ENCODE measurements around the gene SLCO3A1. TPM values are rescaled to one million over a fixed set of nuclear protein-coding genes. Genes with fewer than 3 reads are reported as not detected.

The SLCO3A1 gene
- total RNA-seq, 1 donor from 2014 or later = 0.90 TPM

DNA sequence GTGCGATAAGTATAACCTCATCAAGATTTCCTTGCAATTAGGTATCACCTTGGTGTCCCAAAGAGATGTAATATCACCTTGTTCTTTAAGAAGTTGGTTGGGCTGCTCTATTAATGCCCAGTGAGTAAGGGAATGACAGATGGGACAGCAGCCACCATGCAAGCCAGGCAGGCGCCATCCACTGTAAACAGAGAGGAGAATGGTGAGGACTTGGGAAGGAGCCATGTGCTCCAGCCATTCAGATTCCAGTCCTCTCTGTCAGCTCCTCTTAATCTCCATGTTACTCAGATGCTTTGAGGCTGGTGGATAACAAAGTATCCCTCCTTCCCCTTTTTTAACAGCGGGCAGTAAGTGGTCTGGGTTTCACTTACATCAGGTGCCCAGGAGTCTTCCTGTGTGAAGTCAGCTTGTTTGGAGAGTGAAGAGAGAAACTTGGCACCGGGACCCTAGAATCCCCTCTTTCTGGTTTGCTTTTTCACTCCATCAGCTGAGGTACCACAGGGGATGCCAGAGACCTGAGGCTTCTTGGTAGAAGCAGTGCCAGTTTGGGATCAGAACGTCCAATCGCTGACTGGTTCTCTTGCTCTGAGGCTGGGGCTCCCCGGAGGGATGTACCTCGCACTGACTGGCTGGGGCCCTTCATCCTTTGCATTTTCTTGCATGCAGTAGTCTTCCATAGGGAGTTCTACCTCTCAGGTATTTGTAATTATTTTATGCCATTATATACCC lies 29.5 kb downstream of the SLCO3A1 start:
- DNase-seq (ENCODE audit: low read depth in 2 of 2) = no peak

DNA sequence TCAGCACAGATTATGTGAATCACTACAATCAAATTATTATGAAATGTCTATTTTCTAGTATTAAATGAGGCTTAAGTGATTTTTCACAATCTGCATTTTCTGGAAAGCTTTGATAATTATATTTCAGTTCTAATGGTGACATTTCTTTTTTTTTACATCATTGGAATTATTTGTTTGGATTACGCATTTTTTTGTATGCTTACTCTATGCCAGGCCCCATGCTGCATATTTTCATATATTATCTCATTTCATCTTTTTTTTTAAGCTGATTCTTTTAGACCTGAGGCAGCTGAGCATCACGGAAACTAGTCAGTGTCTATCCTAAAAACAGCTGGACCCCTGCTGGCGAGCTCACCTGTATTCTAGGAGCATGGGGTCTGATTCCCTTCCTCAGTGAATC lies 31.1 kb downstream of the SLCO3A1 start:
- DNase-seq (ENCODE audit: low read depth in 2 of 2) = no peak

DNA sequence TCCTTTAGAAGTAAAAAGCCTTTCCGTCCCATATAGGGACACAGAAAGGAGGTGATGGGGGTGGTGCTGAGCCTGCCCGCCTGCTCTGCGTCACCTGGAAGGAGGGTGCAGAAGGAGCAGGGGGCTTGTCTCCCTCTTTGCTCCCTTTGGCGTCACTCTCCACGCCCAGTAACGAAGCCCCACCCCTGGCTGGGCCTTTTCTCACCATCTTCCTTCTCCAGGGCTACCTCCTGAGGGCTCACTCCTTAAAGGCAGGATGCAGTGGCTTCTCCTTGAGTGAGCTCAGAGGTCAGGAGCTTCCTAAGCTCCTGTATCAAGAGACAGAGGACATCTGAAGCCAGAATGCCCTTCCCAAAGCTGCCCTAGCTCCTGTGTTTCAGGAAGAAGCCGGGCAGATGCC lies 31.5 kb downstream of the SLCO3A1 start:
- no peak for DNase-seq (ENCODE audit: low read depth in 2 of 2)

DNA sequence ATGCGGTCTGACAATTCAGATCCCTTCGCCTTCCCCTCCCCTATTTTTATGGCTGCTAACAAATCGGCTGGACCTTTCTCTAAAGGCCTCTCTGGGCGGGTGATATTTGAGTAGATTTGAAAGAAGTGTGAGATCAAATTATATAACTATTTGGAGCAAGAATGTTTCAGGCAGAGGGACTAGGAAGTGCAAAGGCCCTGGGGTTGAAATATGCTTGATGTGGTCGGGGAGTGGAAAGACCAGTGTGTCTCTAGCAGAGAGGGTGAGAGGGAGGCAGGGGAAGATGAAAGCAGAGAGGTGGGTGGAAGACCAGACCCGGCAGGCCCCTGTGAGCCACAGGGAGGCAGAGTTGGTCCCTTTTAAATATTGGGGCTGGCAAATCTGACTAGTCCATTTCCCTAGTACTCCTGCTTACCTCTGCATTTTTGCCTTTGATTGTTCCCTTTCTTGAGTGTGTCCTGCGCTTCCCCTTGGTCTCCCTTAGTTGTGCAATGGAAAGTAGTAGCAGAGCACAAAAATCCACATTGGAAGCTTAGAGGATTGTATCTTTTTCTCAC lies 32.3 kb downstream of the SLCO3A1 start:
- DNase-seq (ENCODE audit: low read depth in 2 of 2) = no peak

DNA sequence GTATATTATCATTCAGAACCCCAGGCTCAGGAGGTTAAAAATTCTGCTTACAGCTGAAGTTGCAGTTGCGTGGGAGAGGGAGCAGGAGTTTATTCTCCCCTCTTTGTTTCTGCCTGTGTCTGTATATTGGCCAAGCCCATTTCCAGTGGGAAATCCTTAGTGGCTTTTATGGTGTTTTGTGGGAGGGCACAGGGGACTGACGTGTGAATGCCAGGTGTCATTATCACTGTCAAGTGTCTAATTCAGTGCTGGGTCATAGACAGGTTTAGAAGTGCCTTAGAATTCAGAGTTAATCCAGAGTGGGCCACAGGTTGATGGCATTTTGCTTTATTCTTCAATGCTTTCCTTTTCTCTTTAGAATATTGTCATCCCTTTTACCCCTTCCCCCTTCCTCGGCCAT lies 33.4 kb downstream of the SLCO3A1 start:
- no peak for DNase-seq (ENCODE audit: low read depth in 2 of 2)

DNA sequence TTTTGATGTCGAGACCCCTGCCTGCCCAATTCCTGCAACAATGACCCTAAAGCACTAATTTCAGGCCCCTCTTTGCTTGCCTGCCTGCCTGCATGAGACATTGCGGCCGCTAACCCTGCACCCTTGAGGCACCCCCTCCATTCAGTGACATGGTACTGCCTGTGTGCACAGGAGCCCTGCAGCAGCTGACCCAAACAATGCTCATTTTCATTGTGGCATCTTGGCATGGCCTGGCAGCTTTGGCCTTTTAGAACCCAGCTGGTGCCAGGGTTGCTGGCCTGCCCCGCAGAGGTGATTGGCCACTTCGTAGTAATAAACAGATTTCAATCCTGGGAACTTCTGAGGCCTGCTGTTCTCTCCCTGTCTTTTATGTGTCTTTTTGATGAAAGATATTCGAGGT lies 33.8 kb downstream of the SLCO3A1 start:
- no peak for DNase-seq (ENCODE audit: low read depth in 2 of 2)

DNA sequence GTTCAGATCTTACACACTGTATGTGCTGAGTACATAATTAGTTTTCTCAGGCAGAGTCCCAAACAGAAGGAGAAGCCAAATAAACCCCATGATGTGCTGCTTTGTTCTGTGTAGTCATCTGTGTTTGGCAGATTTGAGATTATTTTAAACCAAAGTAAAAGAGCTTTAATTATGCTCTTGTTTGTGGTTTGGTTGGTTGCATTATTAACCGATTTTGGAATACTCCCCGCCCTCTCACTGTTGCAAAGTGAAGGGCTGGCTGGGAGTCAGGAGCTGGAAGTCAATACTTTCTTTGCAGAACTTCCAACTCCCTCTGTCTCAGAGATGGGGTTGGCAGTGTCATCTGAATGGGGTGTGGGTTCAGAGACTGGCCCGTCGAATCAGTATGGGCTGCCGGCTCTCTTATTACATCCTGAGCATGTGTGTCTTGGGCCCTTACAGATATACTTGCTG lies 34.4 kb downstream of the SLCO3A1 start:
- DNase-seq (ENCODE audit: low read depth in 2 of 2) = no peak

DNA sequence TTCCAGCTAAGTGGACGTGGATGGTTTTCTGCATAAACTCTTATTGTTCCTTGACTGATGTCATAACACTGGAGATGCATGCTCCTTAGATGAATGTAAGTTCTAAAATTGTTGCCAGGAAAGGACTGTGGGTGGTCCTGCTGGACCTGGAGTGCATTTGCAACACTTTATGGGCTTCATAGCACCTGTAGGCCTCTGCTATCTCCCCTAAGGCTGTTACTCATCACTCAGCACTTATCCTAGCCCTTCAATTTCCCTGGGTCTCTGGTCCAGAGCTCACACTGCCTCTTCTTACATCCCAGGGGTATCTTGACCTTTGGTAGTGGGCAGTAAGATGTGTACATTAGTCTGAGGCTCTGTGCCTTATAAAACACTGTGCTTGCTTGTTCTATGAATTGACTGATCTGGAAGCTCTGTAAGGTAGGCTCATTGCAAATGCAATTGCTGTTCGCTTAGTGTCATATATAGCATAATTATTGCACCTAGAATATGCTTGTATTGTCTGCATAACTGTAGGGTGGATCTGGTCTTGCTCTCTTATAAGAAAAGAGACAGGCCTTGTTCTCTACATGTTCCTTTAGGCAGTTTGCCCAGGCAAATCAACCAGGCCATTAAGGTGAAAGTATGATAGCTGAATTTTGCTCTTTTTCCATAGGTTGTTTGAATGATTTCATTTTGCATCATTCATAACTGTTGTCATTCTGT lies 35.8 kb downstream of the SLCO3A1 start:
- DNase-seq (ENCODE audit: low read depth in 2 of 2) = no peak

DNA sequence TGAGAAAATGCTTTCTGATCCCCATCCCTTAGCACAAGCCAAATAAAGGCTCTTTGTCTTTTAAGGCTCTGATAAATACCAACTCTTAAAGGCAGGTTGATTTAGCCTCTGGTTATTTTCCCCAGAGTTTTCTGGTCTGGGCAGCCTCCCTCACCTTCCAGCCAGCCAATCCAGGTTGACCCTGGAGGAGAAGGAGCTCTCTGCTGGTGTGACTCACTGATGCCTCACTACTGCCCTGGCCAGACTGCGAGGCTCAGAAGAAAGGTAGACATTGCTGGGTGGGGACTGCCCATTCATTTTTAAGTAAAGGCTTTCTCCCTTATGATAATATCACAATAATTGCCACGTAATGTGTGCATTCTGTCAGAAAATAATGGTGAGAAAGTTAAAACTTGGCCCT lies 37.1 kb downstream of the SLCO3A1 start:
- DNase-seq (ENCODE audit: low read depth in 2 of 2) = no peak

DNA sequence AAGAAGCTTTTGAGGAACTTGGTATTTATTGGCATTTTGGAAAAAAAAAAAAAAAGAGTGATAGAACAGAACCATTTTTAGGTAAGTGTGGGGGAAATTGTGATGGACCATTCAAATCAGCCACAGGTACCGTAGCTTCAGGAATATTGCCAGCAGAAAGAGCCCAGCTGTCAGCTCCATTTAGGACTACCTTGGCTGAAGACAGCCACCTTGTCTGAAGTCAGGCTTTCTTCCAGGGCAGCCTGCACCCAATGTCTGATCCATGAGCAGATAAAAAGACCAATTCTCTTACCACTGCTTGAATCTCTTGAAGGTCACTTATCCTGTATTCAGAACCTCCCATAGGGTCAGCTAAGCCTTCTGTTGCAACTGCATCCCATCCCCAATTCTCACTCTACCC lies 37.6 kb downstream of the SLCO3A1 start:
- no peak for DNase-seq (ENCODE audit: low read depth in 2 of 2)

DNA sequence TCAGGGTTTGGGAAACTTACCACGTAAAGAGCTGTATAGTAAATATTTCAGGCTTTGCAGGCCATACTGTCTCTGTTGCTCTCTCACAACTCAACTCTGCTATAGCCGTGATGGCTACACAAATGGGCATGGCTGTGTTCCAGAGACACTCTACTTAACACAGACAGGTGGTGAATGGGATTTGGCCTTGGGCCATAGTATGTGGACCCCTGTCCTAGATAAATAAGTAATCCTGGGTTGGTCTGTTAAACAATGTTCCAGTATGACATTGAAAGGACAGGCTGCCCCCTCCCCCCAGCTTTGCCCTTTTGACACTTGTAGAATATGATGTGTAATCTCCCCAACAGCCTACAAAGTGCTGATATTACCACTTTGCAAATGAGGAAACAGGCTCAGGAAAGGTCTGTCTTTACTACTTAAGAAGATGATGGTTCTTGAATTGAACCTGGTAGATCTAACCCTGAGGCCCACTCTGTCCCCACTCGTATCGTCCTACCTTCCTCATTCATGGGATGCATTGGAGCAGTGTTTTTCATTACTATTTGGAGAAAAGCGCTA lies 38.4 kb downstream of the SLCO3A1 start:
- DNase-seq (ENCODE audit: low read depth in 2 of 2) = no peak

DNA sequence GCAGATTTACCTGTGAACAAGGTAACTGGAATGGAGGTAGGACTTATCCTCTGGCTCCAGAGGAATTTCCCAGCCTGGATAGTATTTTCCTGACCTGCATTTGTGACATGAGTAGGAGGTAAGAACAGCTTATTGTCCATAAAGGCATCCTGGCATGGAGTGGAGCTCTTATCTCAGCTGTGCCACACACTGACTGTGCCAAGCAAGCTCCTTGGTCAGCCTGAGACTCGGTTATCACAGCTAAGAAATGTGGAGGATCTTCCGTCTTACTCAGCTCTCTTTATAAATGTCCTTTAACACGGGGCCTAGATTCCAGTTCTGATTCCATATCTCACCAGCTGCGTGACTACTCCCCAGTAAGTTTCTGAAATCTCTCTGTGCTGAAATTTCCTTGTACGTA lies 38.9 kb downstream of the SLCO3A1 start:
- DNase-seq (ENCODE audit: low read depth in 2 of 2) = no peak

DNA sequence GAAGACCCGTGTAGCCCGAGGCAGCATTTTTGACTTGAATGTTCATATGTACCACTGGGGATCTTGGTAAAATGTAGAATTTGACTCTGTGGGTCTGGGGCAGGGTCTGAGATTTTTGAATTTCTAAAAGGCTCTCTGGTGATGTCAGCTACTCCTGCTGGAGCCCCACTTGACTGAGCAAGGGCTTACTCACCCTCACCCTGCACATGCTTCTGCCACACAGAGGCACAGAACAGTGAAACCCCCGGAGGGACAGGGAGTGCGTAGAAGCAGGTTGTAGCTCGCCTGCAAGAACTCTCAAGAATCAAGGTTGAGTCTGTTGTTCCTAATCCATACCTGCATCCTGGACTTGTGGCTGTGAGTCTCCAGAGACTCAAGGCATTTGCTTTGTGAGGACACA lies 41.1 kb downstream of the SLCO3A1 start:
- no peak for DNase-seq (ENCODE audit: low read depth in 2 of 2)

DNA sequence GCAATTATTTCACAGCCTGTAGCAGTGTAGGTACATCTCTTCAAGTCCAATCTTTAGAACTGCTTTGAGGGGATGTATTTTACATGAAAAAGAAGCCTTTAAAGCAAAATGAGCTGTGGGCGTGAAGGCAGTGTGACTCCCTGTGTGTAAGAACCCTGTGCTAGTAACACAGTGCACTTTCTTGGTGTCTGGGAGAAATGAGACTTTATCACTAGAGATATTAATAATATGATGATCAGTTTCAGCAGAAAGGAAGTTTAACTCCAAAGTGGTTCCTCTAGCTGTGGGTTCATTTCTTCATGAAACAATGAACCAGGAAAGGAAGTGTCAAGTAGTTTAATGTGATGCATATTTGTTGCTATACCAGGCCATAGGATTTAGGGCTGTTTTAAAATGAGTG lies 41.5 kb downstream of the SLCO3A1 start:
- no peak for DNase-seq (ENCODE audit: low read depth in 2 of 2)

DNA sequence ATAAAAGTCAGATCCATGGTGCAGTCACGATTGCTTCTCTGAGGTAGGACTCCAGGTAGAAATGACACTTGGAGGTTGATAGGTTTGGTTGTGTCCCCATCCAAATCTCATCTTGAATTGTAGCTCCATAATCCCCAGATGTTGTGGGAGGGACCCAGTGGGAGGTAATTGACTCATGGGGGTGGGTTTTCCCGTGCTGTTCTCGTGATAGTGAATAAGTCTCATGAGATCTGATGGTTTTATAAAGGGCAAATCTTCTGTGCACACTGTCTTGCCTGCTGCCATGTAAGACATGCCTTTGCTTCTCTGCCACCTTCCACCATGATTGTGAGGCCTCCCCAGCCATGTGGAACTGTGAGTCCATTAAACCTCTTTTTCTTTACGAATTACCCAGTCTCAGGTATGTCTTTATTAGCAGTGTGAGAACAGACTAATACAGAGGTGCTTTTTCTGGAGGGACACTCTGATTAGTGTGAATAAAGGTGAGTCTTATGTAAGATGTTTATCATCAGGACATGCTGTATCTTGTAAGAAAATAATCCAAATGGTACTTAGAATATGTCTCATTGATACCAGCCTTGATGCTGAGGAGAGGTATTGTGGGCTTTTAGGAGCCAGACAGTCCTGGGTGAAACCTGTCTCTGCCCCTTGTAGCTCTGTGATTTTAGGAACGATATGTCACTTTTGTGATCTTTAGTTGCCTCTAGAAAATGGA lies 43.0 kb downstream of the SLCO3A1 start:
- no peak for DNase-seq (ENCODE audit: low read depth in 2 of 2)

DNA sequence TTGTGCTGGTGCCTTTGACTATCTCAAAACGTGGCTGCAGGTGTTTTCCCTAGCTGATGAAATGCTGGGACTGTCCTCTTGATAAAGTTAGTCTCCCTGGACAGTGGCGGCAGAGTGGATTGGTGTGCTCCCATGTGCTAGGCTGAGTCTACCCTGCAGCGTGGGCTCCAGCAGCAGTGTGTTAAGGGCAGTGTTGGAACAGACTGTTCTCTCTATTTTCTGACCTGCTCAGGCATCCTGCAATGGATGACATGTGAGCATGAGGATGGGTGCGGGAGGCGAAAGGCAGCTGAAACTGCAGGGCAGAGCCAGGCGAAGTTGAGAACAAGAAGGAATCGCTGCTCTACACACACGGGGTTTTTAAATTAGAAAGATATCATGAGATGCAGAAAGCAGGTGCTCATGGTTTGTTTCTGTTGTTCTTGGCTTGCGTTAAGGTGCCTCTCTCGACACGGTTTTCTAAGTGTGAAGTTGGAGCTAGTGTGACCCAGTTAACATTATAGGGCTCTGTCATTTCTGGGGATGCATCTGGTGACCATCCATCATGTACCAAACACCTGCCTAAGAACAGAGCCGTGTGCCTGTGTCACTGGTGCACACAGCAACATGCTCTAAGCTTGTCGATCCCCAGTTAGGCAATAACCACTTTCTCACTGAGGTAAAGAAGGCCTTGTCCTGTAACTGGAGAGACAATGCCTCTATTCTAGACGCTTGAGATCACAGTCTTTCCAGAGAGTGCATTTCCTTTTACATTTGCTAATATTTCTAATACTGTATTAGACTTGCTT lies 44.3 kb downstream of the SLCO3A1 start:
- no peak for DNase-seq (ENCODE audit: low read depth in 2 of 2)

DNA sequence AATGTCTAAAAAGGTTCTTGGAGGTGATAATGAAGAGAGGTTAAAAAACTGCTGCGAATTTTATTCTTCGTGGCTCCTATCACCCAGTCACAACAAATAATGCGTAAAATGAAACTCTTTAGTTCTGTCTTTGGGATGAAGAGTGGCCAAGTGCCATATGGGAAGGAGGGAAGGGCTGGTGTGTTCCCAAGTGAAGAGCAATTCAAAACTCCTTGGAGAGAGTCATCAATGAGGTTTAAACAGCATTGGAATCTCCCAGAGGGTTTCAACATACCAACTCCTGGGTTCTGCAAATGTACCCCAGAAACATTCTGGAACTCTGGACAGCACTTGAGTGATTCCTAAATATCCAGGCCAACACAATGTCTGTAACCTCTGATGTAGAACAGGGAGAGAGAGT lies 45.3 kb downstream of the SLCO3A1 start:
- no peak for DNase-seq (ENCODE audit: low read depth in 2 of 2)

DNA sequence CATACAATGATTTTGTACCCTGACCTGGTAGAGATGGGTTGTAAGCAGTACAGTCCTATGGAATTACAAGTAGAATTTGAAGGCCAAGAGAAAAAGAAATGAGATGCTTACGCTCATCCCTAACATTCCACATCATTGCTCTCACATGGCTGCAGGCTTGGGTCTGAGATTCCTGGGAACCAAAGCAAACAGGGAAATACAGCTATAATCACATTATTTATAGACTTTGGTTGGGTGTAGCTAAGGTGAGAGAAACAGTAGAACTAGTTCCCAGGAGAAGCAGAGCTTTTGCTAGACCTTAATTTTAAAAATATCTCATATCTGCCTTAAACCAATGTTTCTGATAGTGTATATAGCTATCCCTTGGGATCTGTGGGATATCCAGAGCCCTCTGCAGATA lies 51.4 kb downstream of the SLCO3A1 start:
- no peak for DNase-seq (ENCODE audit: low read depth in 2 of 2)

DNA sequence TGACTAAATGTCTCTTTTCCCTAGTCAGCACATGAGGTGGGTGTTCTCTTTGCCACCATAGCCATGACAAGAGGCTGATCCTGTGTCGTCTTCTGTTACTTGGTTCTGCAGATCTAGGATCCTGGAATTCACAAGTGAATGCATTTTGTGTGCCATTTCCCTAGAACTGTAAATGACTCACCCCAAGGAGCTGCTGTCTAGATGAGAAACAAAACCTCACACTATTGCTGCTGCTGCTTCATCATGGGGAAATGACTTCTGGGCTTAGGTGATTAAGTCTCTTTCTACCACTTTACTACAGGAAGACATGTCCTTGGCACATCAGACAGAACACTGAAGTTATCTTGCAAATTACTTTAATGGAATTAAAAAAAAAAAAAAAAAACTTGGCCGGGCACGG lies 54.9 kb downstream of the SLCO3A1 start:
- DNase-seq (ENCODE audit: low read depth in 2 of 2) = no peak

DNA sequence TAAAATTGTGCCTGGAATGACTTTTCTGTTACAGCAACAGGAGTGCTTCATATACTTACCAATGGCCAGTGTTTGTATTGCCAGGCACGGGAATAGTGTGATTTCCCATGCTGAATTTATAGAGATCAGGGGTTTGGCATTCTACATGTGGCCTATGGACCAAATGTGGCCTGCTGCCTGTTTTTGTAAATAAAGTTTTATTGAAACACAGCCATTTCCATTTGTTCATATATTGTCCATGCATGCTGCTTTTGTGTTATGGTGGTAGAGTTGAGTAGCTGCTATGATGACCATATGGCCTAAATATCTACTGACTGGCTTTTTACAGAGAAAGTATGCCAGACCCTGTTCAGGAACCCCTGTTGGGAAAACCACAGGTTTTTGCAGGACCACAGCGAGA lies 55.6 kb downstream of the SLCO3A1 start:
- no peak for DNase-seq (ENCODE audit: low read depth in 2 of 2)

DNA sequence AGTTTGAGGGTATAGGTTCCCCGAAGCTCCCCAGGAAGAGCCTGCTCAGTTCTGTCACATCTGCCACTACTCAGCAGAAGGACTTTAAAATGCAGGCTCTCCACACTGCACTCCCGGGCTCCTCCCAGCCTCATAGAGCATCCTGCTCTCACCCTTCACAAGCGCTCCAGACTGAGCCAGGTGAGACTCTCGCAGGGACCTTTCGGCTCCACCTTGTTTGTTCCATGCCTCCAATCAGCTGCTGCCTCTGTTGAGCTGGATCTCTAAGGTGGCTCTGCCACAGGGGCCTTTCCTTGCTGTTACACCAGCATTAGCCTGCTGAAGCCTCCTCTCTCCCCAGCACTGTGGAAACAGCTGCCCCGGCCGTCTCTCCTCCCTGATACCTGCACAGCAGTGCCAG lies 56.1 kb downstream of the SLCO3A1 start:
- no peak for DNase-seq (ENCODE audit: low read depth in 2 of 2)
